Measurements from ENCODE around the gene COG1. TPM values are rescaled to one million over a fixed set of nuclear protein-coding genes. Genes with fewer than 3 reads are reported as not detected.

The COG1 gene
- total and polyA plus RNA-seq, 2 of the 8 experiments (the other 6 are each of a cell fraction or from before 2014, with no cell fraction given), result 11.0 to 19.5 TPM

GRCh38 chr17:73155410-73156165 lies 37.3 kb upstream of the COG1 start:
- H4K8ac ChIP-seq (ENCODE audit: extremely low read depth, insufficient read depth, low read length), result no peak overlapping the region
- CTCF ChIA-PET (ENCODE audit: partially characterized antibody), result interaction anchor here (0.9 to 3.2 kb wide), 24 partner anchors 9 to 429 kb away, joined by 3 to 41 read pairs (median 5); partner anchors contain the start of gene SSTR2

More at GRCh38 chr17:73155410-73156165, 37.3 kb upstream of the COG1 start:
- no peaks in the 10 kb centered on the region for H3K79me1 ChIP-seq (ENCODE audit: low read depth, low read length)
- no peaks in the 10 kb centered on the region for H3K9me3 ChIP-seq (ENCODE audit: insufficient read depth in 2 of 2, low read depth in 1 of 2, low read length in 1 of 2)
- no peak overlapping the region for H3K4me3 ChIP-seq (ENCODE audit: extremely low read depth in 1 of 4, insufficient read depth in 2 of 4, low read depth in 3 of 4, low read length in 4 of 4)
- H3K4me2 ChIP-seq (ENCODE audit: insufficient read depth in 1 of 2, low read depth in 2 of 2, low read length in 2 of 2), result peak overlapping the region; percentile 4 to 21; a peak in 1 of 4 replicates
- FAIRE-seq (no peak), DNase-seq (ENCODE audit: low read depth in 1 of 2, low spot score in 2 of 2) (peak in 1 of 2 experiments; percentile 53)
- peak overlapping the region; percentile 43; the same call in 1 of the 2 replicates for H2BK20ac ChIP-seq (ENCODE audit: low read length)
- no peak overlapping the region for H3K4ac ChIP-seq (replicated peaks; ENCODE audit: insufficient read length, low read depth, low read length)
- peak overlapping the region; percentile 48 for H3K18ac ChIP-seq (ENCODE audit: extremely low read depth, low read length)
- H2BK120ac ChIP-seq (replicated peaks; ENCODE audit: low read depth, low read length), result peak overlapping the region; percentile 48
- H2BK5ac ChIP-seq (ENCODE audit: low read depth, low read length), result no peak overlapping the region
- no peak overlapping the region for H4K5ac ChIP-seq (ENCODE audit: insufficient read length, low read depth, low read length)
- no peak for TF ChIP-seq MAFK (IDR thresholded peaks at IDR 0.05; ENCODE audit: low read depth, low read length)
- TF ChIP-seq, protein P1, sequence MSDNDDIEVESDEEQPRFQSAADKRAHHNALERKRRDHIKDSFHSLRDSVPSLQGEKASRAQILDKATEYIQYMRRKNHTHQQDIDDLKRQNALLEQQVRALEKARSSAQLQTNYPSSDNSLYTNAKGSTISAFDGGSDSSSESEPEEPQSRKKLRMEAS (IDR thresholded peaks at IDR 0.05), result peak; percentile 69
- no peak for TF ChIP-seq KDM1A (IDR thresholded peaks at IDR 0.05; ENCODE audit: borderline replicate concordance, low read length)
- TF ChIP-seq JUN (IDR thresholded peaks at IDR 0.05; ENCODE audit: low read depth, low read length), result no peak
- TF ChIP-seq SUZ12 (IDR thresholded peaks at IDR 0.05; ENCODE audit: low read length), result 0 out of 2 replicates have a peak, but pooled peaks have one; percentile 17
- no peak for TF ChIP-seq POU5F1 (IDR thresholded peaks at IDR 0.05; ENCODE audit: low read depth, low read length)
- TF ChIP-seq ATF2 (IDR thresholded peaks at IDR 0.05; ENCODE audit: low read length), result no peak
- TF ChIP-seq, protein P2, sequence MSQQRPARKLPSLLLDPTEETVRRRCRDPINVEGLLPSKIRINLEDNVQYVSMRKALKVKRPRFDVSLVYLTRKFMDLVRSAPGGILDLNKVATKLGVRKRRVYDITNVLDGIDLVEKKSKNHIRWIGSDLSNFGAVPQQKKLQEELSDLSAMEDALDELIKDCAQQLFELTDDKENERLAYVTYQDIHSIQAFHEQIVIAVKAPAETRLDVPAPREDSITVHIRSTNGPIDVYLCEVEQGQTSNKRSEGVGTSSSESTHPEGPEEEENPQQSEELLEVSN (IDR thresholded peaks at IDR 0.05), result peak; percentile 75
- TF ChIP-seq SP4 (IDR thresholded peaks at IDR 0.05; ENCODE audit: low read length), result no peak
- peak overlapping the region; percentile 97; the same call in 1 of the 2 replicates for H2BK15ac ChIP-seq (ENCODE audit: low read length)
- no peaks in the 10 kb centered on the region for H3K36me3 ChIP-seq (ENCODE audit: control insufficient read depth in 2 of 4, insufficient read depth in 4 of 4, low read length in 3 of 4)
- peak overlapping the region; percentile 27 for H4K91ac ChIP-seq (replicated peaks; ENCODE audit: insufficient read length, low read length)
- H3K79me2 ChIP-seq (ENCODE audit: control insufficient read depth in 1 of 2, insufficient read depth in 2 of 2, low read length in 2 of 2), result no peaks in the 10 kb centered on the region
- H3K14ac ChIP-seq (ENCODE audit: insufficient read length), result no peak overlapping the region
- POLR2A ChIA-PET (ENCODE audit: partially characterized antibody), result interaction anchor here (1.1 to 3.2 kb wide), 2 partner anchors 9 to 11 kb away, joined by 4 to 11 read pairs; partner anchors contain the start of gene SSTR2
- no peak overlapping the region for H3K23ac ChIP-seq (ENCODE audit: insufficient read length)
- H3K9ac ChIP-seq (replicated peaks in 1 of 4; ENCODE audit: extremely low read depth in 1 of 4, low read depth in 3 of 4, low read length in 3 of 4), result no peak overlapping the region; a peak in 2 of 7 replicates
- peak overlapping the region; percentile 88 for H2AFZ ChIP-seq (ENCODE audit: low read length)
- WGBS, 2 experiments (ENCODE audit: extremely low coverage in 1 of 2, insufficient coverage in 1 of 2, insufficient read length in 1 of 2, insufficient replicate concordance in 2 of 2, low coverage in 1 of 2, low lambda C conversion rate in 2 of 2, missing lambda C conversion rate in 1 of 2), result 79% methylated on average over 10 of the region's 15 CpGs; no CpG with 5 or more reads in 1 of the 2 experiments
- H2BK12ac ChIP-seq (ENCODE audit: low read depth, low read length), result no peak overlapping the region
- H3K23me2 ChIP-seq (ENCODE audit: low read depth, low read length), result 0 out of 2 replicates have a peak, but pooled peaks cover 3% of the 10 kb centered on the region
- peaks cover 5 to 10% (median 8%) of the 10 kb centered on the region in 4 experiments; a peak in 6 of 7 replicates for H3K4me1 ChIP-seq (replicated peaks in 1 of 4; ENCODE audit: control insufficient read depth in 3 of 4, insufficient read depth in 4 of 4, low read length in 3 of 4)
- H3K27me3 ChIP-seq (replicated peaks in 1 of 4; ENCODE audit: control insufficient read depth in 3 of 4, extremely low read depth in 1 of 4, insufficient read depth in 3 of 4, low read length in 3 of 4), result no peaks in the 10 kb centered on the region; a peak in 2 of 7 replicates
- H2AK5ac ChIP-seq (ENCODE audit: low read depth, low read length), result no peak overlapping the region
- no peak overlapping the region for H3K27ac ChIP-seq (ENCODE audit: low read depth, low read length)
- H4K20me1 ChIP-seq (replicated peaks in 1 of 2; ENCODE audit: control insufficient read depth in 1 of 2, insufficient read depth in 2 of 2, low read length in 2 of 2), result no peaks in the 10 kb centered on the region
- no peak overlapping the region for H3K56ac ChIP-seq (replicated peaks; ENCODE audit: insufficient read length, low read depth, low read length)
